SH-SY5Y (cell line): Measurements from ENCODE around the gene ANKRD29.

Experiments used
- GATA2 ChIP-seq: IDR thresholded peaks from 2 replicates; pipeline ENCODE4 v1.6.1; 2011; ENCODE audit warnings: mild to moderate bottlenecking, low read depth, low read length
- GATA3 ChIP-seq: IDR thresholded peaks from 2 replicates; pipeline ENCODE4 v1.6.1; 2011; ENCODE audit warnings: low read depth, mild to moderate bottlenecking, low read length, moderate library complexity

ANKRD29 gene

DNA sequence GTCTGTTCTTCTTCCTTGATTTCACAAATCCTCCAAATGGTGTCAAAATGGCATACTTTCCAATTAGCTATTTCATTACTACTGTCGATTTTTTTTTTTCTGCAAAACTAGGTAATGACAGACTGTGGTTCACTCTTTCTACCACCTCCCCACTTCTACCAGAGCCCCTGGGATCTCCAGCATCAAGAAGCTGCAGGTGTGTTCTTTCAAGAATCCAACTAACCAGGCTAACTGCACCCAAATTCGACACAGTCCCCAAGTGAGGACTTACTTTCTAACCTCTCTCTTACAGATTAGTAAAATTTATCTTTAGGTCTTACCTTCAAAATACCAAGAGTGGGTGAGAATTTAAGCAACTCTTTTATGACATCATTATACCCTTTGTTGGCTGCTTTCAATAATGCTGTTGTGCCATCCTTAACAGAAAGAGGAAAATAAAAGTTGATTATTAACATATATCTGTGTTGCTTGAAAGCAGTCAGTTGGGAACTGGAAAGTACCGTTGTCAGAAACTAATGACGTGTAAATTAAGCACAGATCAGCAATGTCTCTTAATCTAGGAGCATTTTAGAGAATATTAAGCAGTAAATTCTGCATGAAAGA, 45.2 kb downstream of the ANKRD29 start:
- TF ChIP-seq GATA3 (no peak), GATA2 (no peak)

DNA sequence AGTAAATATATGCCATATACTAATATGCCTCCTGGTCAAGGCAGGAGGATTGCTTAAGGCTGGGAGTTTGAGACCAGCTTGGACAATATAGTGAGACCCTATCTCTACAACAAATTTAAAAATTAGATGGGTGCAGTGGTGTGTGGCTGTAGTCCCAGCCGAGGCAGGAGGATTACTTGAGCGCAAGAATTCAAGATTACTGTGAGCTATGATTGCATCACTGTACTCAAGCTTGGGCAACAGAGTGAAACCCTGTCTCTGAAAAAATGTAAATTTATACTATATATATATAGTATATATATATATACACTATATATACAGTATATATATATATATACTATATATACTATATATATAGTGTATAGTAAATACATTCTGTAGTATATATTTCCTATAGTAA, 46.5 kb downstream of the ANKRD29 start:
- TF ChIP-seq GATA2 (no peak), GATA3 (no peak)

GRCh38 chr18:23614891-23615290, 47.8 kb downstream of the ANKRD29 start:
- TF ChIP-seq GATA2 (no peak), GATA3 (no peak)

GRCh38 chr18:23614413-23614812, 48.3 kb downstream of the ANKRD29 start:
- TF ChIP-seq GATA3 (no peak), GATA2 (no peak)

- TF ChIP-seq GATA3 (no peak), GATA2 (no peak)
Observed at GRCh38 chr18:23612434-23613090, 50.1 kb downstream of the ANKRD29 start.

GRCh38 chr18:23609390-23610023, 53.2 kb downstream of the ANKRD29 start:
- TF ChIP-seq GATA2 (peak; percentile 31; the same call in 1 of the 2 replicates), GATA3 (no peak)

DNA sequence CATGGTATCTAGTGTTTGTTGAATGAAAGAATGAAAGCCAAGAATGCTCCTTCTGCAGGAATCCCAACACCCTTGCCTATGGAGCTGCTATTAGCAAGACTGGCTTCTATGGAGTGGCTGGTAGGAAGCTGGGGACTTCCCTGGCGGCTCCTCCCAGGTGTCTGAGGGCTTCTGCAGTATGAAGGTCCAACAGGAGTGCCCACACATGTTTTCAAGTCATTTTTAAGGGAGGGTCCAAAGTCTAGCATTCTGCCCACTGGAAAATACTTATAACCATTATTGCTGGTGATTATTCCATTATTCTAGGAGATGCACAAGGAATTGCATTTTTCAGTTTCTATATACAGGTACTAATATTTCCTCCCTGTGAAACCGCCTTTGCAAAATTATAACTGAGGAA, 54.5 kb downstream of the ANKRD29 start:
- no peak for TF ChIP-seq GATA3
- no peak for TF ChIP-seq GATA2

DNA sequence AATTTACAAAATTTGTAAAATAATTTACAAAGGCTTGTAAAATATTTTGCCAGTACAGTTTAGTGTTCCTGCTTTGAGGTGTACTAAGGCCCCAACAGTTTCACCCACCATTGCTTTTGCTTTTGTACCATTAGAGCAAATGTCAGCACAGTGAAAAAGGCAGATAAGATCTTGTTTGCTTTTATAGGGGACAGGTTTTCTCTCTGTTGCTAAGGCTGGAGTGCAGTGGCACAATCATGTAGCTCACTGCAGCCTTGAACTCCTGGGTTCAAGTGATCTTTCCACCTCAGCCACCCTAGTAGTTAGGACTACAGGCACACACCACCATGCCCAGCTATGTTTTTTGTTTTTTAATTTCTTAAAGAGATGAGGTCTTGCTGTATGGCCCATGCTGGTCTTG, 56.8 kb downstream of the ANKRD29 start:
- peak; percentile 68; the same call in 1 of the 2 replicates for TF ChIP-seq GATA2
- peak; percentile 42; the same call in 1 of the 2 replicates for TF ChIP-seq GATA3

DNA sequence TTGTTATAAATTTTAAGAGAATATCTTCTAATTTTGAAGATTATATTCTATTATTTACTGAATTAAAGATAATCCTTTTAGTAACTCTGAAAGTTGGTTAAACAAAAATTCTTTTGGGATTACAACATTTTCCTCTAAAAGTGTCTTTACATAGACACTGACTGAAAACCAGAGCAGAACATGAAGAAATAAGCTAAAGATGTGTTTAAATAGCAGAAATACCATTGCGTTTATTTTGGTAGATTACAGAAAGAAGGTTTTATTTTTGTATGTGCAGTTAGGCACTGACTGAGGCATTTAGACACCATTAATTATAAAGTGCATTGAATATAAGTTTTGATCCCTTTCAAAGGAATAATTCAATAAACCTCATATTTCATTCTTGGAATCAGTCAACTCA, 62.9 kb downstream of the ANKRD29 start:
- TF ChIP-seq GATA3 (no peak), GATA2 (no peak)

- TF ChIP-seq GATA3: no peak
- TF ChIP-seq GATA2: no peak
Observed at GRCh38 chr18:23596183-23596582, 66.5 kb downstream of the ANKRD29 start.

DNA sequence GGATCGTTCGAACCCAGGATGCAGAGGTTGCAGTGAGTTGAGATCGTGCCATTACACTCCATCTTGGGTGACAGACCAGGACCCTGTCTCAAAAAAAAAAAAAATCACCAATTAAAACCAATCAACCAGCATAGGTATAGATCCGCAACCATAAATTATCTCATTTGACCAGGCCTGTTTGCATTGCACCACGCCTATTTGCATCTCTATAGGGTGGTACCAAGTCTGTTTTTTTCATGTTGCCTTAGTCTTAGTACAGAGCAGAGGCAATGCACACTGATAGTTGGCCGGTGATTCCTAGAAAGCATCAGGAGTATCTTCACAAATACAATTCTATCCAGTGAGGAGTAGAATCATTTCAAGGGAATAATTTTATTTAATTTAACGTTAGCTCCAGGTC, 67.1 kb downstream of the ANKRD29 start:
- no peak for TF ChIP-seq GATA3
- TF ChIP-seq GATA2: no peak

- TF ChIP-seq GATA3 (no peak), GATA2 (no peak)
Observed at GRCh38 chr18:23593720-23594119, 69.0 kb downstream of the ANKRD29 start.

DNA sequence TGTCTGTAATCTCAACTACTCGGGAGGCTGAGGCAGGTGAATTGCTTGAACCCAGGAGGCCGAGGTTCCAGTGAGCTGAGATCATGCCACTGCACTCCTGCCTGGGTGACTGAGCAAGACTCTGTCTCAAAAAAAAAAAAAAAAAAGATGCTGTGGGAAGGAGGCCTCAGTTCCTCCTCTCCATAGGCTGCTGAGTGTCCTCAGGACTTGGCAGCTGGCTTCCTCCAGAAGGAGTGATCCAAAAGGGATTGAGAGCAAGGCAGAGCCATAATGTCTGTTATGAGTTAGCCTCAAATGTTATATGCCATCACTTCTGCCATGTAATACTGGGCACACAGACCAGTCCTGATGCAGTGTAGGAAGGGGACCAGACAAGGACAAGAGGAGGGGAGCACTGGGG, 69.8 kb downstream of the ANKRD29 start:
- no peak for TF ChIP-seq GATA2
- TF ChIP-seq GATA3: no peak

- TF ChIP-seq GATA3 (no peak), GATA2 (no peak)
Observed at GRCh38 chr18:23591011-23591410, 71.7 kb downstream of the ANKRD29 start.

DNA sequence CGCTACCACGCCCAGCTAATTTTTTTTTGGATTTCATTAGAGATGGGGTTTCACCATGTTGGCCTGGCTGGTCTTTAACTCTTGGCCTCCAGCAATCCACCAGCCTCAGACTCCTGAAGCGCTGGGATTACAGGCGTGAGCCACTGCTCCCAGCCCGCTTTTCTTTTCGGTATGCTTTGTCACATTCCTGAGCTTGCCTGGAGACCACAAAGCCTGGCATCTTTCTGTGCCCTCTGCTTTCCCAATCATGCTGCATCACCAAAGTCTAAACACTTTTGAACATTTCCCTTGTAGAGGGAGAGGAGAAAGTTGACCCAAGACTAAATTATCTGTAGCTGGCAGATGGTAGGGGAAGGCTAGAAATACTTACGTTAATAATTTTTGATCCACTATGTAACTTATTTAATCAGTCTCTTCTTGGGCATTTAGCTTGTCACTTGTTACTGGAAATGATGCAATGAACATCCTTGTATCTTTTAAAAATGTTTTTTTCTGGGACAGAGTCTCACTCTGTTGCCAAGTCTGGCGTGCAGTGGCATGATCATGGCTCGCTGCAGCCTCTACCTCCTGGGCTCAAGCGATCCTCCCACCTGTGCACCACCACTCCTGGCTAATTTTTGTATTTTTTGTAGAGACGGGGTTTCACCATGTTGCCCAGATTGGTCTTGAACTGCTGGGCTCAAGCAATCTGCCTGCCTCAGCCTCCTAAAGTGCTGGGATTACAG, 73.7 kb downstream of the ANKRD29 start:
- TF ChIP-seq GATA2: no peak
- TF ChIP-seq GATA3: no peak
